Measurements from ENCODE around the gene RASAL3.

DNA sequence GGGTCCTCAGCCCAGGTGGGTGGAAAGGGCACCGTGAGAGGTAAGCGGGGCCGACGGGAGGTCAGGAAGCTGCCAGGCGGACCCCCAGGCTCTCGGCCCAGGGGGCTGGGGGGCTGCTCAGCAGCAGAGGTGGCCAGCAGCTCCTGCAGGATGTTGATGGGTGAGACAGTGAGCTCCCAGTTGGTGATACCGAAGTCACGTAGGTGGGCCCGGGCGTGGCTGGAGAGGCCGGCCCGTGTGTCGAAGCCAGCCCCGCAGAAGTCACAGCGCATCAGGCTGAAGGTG, 27.6 kb downstream of the RASAL3 start:
- TF ChIP-seq EZH2 (IDR thresholded peaks at IDR 0.05) (no peak), MAX (IDR thresholded peaks at IDR 0.05) (no peak), SRF (IDR thresholded peaks at IDR 0.05; ENCODE audit: low read depth) (no peak), SIN3A (IDR thresholded peaks at IDR 0.05; ENCODE audit: low read depth) (no peak), CTCF (IDR thresholded peaks at IDR 0.05 in 2 of 3, conservative IDR thresholded peaks at IDR 0.05 in 1 of 3; ENCODE audit: borderline replicate concordance in 1 of 3, insufficient read depth in 1 of 3, low read depth in 2 of 3, low read length in 2 of 3) (no peak), CEBPB (IDR thresholded peaks at IDR 0.05; ENCODE audit: low read depth) (no peak), RAD21 (IDR thresholded peaks at IDR 0.05; ENCODE audit: low read depth) (no peak), POLR2A (IDR thresholded peaks at IDR 0.05; ENCODE audit: borderline replicate concordance, extremely low read depth, insufficient read depth, insufficient read length) (no peak), FOSL1 (IDR thresholded peaks at IDR 0.05; ENCODE audit: low read depth) (no peak), ATF3 (IDR thresholded peaks at IDR 0.05) (no peak), POLR2AphosphoS5 (IDR thresholded peaks at IDR 0.05; ENCODE audit: low read depth, low read length) (no peak), EZH2phosphoT487 (IDR thresholded peaks at IDR 0.05; ENCODE audit: borderline replicate concordance) (no peak), YY1 (IDR thresholded peaks at IDR 0.05; ENCODE audit: extremely low read depth, insufficient replicate concordance, low read depth, low read length) (no peak)
- TF ChIP-seq, protein P1, sequence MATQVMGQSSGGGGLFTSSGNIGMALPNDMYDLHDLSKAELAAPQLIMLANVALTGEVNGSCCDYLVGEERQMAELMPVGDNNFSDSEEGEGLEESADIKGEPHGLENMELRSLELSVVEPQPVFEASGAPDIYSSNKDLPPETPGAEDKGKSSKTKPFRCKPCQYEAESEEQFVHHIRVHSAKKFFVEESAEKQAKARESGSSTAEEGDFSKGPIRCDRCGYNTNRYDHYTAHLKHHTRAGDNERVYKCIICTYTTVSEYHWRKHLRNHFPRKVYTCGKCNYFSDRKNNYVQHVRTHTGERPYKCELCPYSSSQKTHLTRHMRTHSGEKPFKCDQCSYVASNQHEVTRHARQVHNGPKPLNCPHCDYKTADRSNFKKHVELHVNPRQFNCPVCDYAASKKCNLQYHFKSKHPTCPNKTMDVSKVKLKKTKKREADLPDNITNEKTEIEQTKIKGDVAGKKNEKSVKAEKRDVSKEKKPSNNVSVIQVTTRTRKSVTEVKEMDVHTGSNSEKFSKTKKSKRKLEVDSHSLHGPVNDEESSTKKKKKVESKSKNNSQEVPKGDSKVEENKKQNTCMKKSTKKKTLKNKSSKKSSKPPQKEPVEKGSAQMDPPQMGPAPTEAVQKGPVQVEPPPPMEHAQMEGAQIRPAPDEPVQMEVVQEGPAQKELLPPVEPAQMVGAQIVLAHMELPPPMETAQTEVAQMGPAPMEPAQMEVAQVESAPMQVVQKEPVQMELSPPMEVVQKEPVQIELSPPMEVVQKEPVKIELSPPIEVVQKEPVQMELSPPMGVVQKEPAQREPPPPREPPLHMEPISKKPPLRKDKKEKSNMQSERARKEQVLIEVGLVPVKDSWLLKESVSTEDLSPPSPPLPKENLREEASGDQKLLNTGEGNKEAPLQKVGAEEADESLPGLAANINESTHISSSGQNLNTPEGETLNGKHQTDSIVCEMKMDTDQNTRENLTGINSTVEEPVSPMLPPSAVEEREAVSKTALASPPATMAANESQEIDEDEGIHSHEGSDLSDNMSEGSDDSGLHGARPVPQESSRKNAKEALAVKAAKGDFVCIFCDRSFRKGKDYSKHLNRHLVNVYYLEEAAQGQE (IDR thresholded peaks at IDR 0.05; ENCODE audit: low read depth) = no peak
